Measurements from ENCODE around the gene LGR4. TPM values are rescaled to one million over a fixed set of nuclear protein-coding genes. Genes with fewer than 3 reads are reported as not detected.
A peak's percentile ranks its signal among the peaks of the same experiment; 100 is the strongest.

The LGR4 gene
- total RNA-seq, 1 donor from 2014 or later = 62.7 TPM

DNA sequence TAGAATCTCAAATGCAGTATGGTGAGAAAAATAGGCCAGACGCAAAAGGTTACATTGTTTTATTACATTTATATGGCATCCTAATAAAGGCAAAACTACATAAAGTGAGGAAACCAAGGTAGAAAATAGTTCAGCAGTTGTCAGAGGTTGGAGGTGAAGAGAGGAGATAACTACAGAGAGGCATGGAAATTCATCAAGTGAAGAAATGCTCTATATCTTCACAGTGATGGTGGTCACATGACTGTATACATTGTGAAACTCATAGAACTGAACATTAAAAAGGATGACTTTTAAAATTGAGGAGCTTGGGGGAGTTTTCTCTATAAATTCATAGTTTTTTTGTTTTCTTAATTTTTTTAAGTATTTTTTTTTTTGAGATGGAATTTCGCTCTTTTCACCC lies 14.4 kb downstream of the LGR4 start:
- TF ChIP-seq, protein P1, sequence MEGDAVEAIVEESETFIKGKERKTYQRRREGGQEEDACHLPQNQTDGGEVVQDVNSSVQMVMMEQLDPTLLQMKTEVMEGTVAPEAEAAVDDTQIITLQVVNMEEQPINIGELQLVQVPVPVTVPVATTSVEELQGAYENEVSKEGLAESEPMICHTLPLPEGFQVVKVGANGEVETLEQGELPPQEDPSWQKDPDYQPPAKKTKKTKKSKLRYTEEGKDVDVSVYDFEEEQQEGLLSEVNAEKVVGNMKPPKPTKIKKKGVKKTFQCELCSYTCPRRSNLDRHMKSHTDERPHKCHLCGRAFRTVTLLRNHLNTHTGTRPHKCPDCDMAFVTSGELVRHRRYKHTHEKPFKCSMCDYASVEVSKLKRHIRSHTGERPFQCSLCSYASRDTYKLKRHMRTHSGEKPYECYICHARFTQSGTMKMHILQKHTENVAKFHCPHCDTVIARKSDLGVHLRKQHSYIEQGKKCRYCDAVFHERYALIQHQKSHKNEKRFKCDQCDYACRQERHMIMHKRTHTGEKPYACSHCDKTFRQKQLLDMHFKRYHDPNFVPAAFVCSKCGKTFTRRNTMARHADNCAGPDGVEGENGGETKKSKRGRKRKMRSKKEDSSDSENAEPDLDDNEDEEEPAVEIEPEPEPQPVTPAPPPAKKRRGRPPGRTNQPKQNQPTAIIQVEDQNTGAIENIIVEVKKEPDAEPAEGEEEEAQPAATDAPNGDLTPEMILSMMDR (conservative IDR thresholded peaks at IDR 0.05; ENCODE audit: low read depth, low read length) = no peak
- no peak for DNase-seq (ENCODE audit: low read depth)
- no peak overlapping the region for H3K4me3 ChIP-seq (ENCODE audit: low read depth, low read length)

DNA sequence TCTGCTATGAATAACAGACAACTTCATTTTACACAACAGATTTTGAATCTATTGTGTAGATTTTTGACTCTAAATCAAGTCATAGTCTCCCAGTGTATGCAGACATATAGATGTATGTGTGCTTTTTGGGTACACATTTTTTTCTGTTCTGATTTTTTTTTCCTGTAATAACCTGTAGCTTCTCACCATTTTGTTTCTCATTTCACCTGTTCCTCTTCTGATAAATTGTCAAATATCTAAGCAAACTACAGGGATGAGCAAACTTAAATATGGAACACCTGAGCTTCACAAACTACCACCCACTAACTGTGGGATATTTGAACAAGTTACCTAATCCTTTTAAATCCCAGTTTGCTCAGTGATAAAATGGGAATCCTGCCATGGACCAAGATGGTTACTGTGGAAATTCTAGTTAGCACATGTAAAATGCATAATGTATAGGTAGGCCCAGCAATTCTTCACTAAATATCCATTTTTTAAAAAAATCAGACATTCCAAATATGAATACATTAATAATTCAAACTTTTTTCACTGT lies 15.7 kb downstream of the LGR4 start:
- DNase-seq (ENCODE audit: low read depth) = no peak
- TF ChIP-seq, protein P1 (conservative IDR thresholded peaks at IDR 0.05; ENCODE audit: low read depth, low read length) = no peak
- no peak overlapping the region for H3K4me3 ChIP-seq (ENCODE audit: low read depth, low read length)

DNA sequence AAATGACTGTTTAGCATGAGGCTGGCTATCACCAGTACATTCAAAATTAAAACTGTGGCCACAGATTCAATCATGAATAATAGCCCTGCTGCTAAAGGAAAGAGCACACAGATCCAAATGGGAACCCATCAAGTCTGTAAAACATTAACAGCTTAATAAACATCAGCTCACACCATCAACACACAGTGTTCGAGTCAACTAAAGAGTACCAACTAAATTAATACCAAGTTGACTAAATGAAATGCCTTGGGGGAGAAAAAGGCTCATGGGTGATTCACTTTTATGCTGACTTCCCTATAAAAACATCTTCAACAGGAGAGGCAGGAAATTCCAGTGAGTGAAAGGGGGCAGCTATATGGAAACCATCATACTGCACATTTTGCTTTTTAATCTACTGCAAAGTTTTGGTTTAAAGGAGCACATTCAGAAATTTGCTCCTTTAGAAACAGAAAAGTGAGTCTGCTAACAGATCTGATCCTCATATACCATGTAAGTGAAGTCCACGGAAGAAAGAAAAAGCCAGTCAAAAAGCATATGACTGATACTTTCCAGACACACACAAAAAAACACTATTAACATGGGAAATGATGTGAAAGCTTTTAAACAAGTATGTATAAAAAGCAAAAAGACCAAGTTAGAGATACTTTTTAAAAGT lies 16.3 kb downstream of the LGR4 start:
- peak; percentile 86 for DNase-seq (ENCODE audit: low read depth)
- H3K4me3 ChIP-seq (ENCODE audit: low read depth, low read length) = peak overlapping the region; percentile 17
- TF ChIP-seq, protein P1 (conservative IDR thresholded peaks at IDR 0.05; ENCODE audit: low read depth, low read length) = no peak

DNA sequence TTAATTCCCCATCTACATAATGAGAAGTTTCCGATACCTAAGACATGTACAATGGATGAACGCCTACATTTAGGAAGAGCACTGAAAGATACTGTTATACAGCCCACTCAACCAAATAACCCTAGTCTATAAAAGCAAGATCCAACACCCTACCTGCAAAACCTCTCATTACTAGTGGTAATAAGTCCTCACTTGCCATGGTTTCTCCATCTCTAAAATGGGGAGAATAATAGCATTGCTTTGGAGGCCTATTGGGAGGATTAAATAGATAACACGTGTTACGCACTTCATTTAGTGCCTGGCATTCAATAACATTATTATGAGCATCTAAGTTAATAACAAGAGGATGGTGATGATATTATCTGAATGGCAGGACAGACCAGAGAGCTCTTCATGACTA lies 16.9 kb downstream of the LGR4 start:
- H3K4me3 ChIP-seq (ENCODE audit: low read depth, low read length) = peak overlapping the region; percentile 10
- TF ChIP-seq, protein P1 (conservative IDR thresholded peaks at IDR 0.05; ENCODE audit: low read depth, low read length) = no peak

DNA sequence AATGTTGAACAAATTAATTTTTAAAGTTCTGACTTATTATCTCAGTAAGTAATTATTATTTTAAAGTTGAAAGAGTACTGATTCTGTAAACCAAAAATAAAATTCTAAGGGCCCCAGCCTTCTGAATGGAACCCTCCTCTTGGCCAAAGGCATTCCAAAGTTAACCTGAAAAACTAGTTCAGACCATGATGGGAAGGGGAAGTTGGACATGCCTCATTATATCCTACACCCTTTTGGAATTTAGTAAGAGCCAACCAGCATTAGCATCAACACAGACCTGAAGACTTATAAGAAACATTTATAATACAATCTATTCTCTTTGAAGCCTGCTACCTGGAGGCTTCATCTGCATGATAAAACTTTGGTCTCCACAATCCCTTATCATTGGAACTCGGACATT lies 18.9 kb downstream of the LGR4 start:
- TF ChIP-seq, protein P1 (conservative IDR thresholded peaks at IDR 0.05; ENCODE audit: low read depth, low read length) = no peak
- H3K4me3 ChIP-seq (ENCODE audit: low read depth, low read length) = no peak overlapping the region
- no peak for DNase-seq (ENCODE audit: low read depth)

More for the DNA sequence above, 16.9 kb downstream of the LGR4 start:
- no peak for DNase-seq (ENCODE audit: low read depth)

DNA sequence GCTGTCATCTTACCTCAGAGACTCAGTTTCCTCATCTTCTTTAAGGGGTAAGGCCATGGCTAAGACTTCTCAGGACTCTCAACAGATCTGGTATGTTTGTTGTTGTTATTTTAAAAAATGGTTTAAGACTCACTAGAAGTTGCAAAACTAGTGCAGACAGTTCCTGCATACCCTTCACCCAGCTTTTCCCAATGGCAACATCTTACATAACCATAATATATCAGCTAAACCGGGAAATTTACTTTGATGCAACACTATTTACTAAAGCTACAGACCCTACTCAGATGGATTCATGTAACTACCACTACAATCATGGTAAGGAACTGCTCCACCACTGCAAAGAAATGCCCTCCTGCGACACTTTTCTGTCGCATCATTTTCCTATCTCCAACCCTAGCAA lies 20.4 kb downstream of the LGR4 start:
- no peak for DNase-seq (ENCODE audit: low read depth)
- TF ChIP-seq, protein P1 (conservative IDR thresholded peaks at IDR 0.05; ENCODE audit: low read depth, low read length) = no peak

More for the DNA sequence above, 20.4 kb downstream of the LGR4 start:
- no peak overlapping the region for H3K4me3 ChIP-seq (ENCODE audit: low read depth, low read length)

All from epithelial cell of proximal tubule (primary cell).